ENCODE data around the gene PLEKHM2. TPM values are rescaled to one million over a fixed set of nuclear protein-coding genes. Genes with fewer than 3 reads are reported as not detected.

The PLEKHM2 gene
- total RNA-seq, 1 donor from 2014 or later: 60.6 TPM

- DNase-seq (ENCODE audit: low spot score in 2 of 2, unreplicated experiment in 2 of 2): no peak
- Mint-ChIP-seq H3K9me3 (no peaks in the 10 kb centered on the region), H3K36me3 (no peaks in the 10 kb centered on the region), H3K27me3 (ENCODE audit: low read depth) (no peaks in the 10 kb centered on the region), H3K27ac (no peak overlapping the region), H3K4me1 (peaks cover 5% of the 10 kb centered on the region), H3K4me3 (no peak overlapping the region)
- TF ChIP-seq, protein P1, sequence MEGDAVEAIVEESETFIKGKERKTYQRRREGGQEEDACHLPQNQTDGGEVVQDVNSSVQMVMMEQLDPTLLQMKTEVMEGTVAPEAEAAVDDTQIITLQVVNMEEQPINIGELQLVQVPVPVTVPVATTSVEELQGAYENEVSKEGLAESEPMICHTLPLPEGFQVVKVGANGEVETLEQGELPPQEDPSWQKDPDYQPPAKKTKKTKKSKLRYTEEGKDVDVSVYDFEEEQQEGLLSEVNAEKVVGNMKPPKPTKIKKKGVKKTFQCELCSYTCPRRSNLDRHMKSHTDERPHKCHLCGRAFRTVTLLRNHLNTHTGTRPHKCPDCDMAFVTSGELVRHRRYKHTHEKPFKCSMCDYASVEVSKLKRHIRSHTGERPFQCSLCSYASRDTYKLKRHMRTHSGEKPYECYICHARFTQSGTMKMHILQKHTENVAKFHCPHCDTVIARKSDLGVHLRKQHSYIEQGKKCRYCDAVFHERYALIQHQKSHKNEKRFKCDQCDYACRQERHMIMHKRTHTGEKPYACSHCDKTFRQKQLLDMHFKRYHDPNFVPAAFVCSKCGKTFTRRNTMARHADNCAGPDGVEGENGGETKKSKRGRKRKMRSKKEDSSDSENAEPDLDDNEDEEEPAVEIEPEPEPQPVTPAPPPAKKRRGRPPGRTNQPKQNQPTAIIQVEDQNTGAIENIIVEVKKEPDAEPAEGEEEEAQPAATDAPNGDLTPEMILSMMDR (IDR thresholded peaks at IDR 0.05; ENCODE audit: unreplicated experiment): no peak
These were observed 54.4 kb downstream of the PLEKHM2 start for GRCh38 chr1:15738416-15739113.

- Mint-ChIP-seq H3K4me1 (peaks cover 5% of the 10 kb centered on the region), H3K4me3 (no peak overlapping the region), H3K9me3 (no peaks in the 10 kb centered on the region), H3K27me3 (ENCODE audit: low read depth) (no peaks in the 10 kb centered on the region), H3K27ac (no peak overlapping the region), H3K36me3 (no peaks in the 10 kb centered on the region)
- DNase-seq (ENCODE audit: low spot score in 2 of 2, unreplicated experiment in 2 of 2): no peak
- TF ChIP-seq, protein P1 (IDR thresholded peaks at IDR 0.05; ENCODE audit: unreplicated experiment): no peak
These were observed 55.1 kb downstream of the PLEKHM2 start for GRCh38 chr1:15739259-15739658.

DNA sequence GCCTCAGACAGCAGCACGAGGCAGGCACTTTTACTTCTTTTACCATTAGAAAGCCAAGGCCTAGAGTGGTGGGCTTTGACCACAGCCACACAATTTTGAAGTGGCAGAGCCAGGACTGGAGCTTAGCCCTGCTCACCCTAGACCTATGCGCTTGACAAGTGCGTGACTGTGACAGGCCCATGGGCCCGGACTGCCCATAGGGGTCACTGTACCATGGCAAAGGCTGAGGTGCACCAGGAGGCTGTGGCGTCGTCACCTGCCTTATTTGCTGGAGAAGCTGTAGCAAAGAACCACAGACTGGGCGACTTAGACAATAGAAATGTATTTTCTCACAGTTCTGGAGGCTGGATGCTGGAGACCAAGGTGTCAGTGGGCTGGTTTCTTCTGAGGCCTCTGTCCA lies 55.6 kb downstream of the PLEKHM2 start:
- DNase-seq (ENCODE audit: low spot score in 2 of 2, unreplicated experiment in 2 of 2): no peak
- Mint-ChIP-seq H3K4me1 (peaks cover 5% of the 10 kb centered on the region), H3K27me3 (ENCODE audit: low read depth) (no peaks in the 10 kb centered on the region), H3K27ac (no peak overlapping the region), H3K4me3 (no peak overlapping the region), H3K9me3 (no peaks in the 10 kb centered on the region), H3K36me3 (no peaks in the 10 kb centered on the region)
- TF ChIP-seq, protein P1 (IDR thresholded peaks at IDR 0.05; ENCODE audit: unreplicated experiment): no peak

GRCh38 chr1:15740924-15741850 lies 57.1 kb downstream of the PLEKHM2 start:
- Mint-ChIP-seq H3K4me3 (no peak overlapping the region), H3K9me3 (no peaks in the 10 kb centered on the region), H3K27me3 (ENCODE audit: low read depth) (no peaks in the 10 kb centered on the region), H3K36me3 (no peaks in the 10 kb centered on the region), H3K27ac (no peak overlapping the region), H3K4me1 (peaks cover 5% of the 10 kb centered on the region)
- DNase-seq (ENCODE audit: low spot score in 2 of 2, unreplicated experiment in 2 of 2): peak; percentile 71 to 80
- TF ChIP-seq, protein P1 (IDR thresholded peaks at IDR 0.05; ENCODE audit: unreplicated experiment): peak; percentile 78

DNA sequence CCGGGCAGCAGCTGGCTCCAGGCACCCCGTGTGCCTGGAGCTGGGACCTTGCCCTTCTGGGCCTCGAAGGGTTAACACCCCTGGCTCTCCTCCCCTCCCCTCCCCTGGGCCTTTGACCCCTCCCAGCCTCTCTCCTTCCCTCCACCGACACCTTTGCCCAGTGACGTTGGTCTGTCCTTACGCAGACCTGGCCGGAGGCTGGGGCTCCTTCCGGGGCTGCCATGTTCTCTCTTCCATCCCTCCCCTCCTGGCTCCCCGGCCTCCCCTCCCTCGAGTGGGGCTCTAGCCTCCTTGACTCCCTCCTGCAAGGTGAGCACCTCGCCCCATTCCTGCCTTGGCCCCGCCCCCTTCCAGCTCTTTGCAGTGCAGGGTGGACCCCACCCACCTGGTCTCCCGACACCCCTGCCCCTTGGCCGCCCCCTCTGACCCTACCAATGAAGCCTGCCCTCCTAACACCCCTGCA lies 58.2 kb downstream of the PLEKHM2 start, which contains the start of gene TMEM82:
TMEM82 (plus strand) TSS at position 161 of the 463 bp plus-strand sequence; CDS start at position 222, 61 bp downstream.
- no peaks in the 10 kb centered on the region for H3K9me3 Mint-ChIP-seq
- no peak within 1 kb of the TSS for H3K27ac Mint-ChIP-seq
- H3K4me1 Mint-ChIP-seq: peaks cover 5% of the 10 kb centered on the region
- no peaks in the 10 kb centered on the region for H3K27me3 Mint-ChIP-seq (ENCODE audit: low read depth)
- no peak within 1 kb of the TSS for H3K4me3 Mint-ChIP-seq
- H3K36me3 Mint-ChIP-seq: no peaks in the 10 kb centered on the region
- DNase-seq (ENCODE audit: low spot score in 2 of 2, unreplicated experiment in 2 of 2): no peak
- TF ChIP-seq, protein P1 (IDR thresholded peaks at IDR 0.05; ENCODE audit: unreplicated experiment): no peak
